ENCODE results near the gene LOXL1. TPM values are rescaled to one million over a fixed set of nuclear protein-coding genes. Genes with fewer than 3 reads are reported as not detected.

The LOXL1 gene
- 59.1 and 92.9 TPM in 2 replicates for polyA plus RNA-seq (2011; rRNA removed)
- 133 and 185 TPM in 2 replicates for polyA minus RNA-seq (2011; rRNA and poly(A)+ RNA removed)

GRCh38 chr15:73926219-73927002 is at the start of gene LOXL1:
Gene LOXL1, plus strand, starts transcription at chr15:73926462. Its CDS starts 322 bp downstream, at chr15:73926784.
- peak; percentile 53 for DNase-seq (ENCODE audit: low read depth)
- Histone ChIP-seq H3K36me3 (ENCODE audit: control insufficient read depth, insufficient read depth, low read length) (no peaks in the 10 kb centered on the region), H3K4me3 (ENCODE audit: low read depth, low read length) (peak within 1 kb of the TSS; percentile 59), H3K27me3 (ENCODE audit: control insufficient read depth, insufficient read depth, low read length) (no peaks in the 10 kb centered on the region)
- no peak for TF ChIP-seq CTCF (IDR thresholded peaks at IDR 0.05; ENCODE audit: insufficient read depth, low read depth, low read length)
- POLR2A ChIA-PET, result interaction anchor here (1.2 kb wide), 1 partner anchor 10 kb away, joined by 5 read pairs; no protein-coding TSS in a partner anchor
- CTCF ChIA-PET, result interaction anchor here (1.0 to 4.3 kb wide), 6 partner anchors 10 to 46 kb away, joined by 3 to 16 read pairs (median 10); no protein-coding TSS in a partner anchor

GRCh38 chr15:73879426-73879825 is 46.8 kb upstream of the LOXL1 start:
- Histone ChIP-seq H3K27me3 (ENCODE audit: control insufficient read depth, insufficient read depth, low read length) (peaks cover 10% of the 10 kb centered on the region), H3K36me3 (ENCODE audit: control insufficient read depth, insufficient read depth, low read length) (no peaks in the 10 kb centered on the region), H3K4me3 (ENCODE audit: low read depth, low read length) (no peak overlapping the region)
- no peak for DNase-seq (ENCODE audit: low read depth)
- POLR2A ChIA-PET, result no interaction called here
- no peak for TF ChIP-seq CTCF (IDR thresholded peaks at IDR 0.05; ENCODE audit: insufficient read depth, low read depth, low read length)
- CTCF ChIA-PET, result interaction anchor here (0.6 to 2.2 kb wide), 5 partner anchors 10 to 28 kb away, joined by 3 to 7 read pairs (median 4); no protein-coding TSS in a partner anchor

GRCh38 chr15:73881579-73882320 is 44.5 kb upstream of the LOXL1 start:
- Histone ChIP-seq H3K27me3 (ENCODE audit: control insufficient read depth, insufficient read depth, low read length) (peaks cover 16% of the 10 kb centered on the region), H3K4me3 (ENCODE audit: low read depth, low read length) (no peak overlapping the region), H3K36me3 (ENCODE audit: control insufficient read depth, insufficient read depth, low read length) (no peaks in the 10 kb centered on the region)
- ChIA-PET CTCF (interaction anchor here (0.6 to 2.8 kb wide), 3 partner anchors 16 to 746 kb away, joined by 3 to 9 read pairs (median 3); no protein-coding TSS in a partner anchor), POLR2A (no interaction called here)
- DNase-seq (ENCODE audit: low read depth), result no peak
- TF ChIP-seq CTCF (IDR thresholded peaks at IDR 0.05; ENCODE audit: insufficient read depth, low read depth, low read length), result no peak

GRCh38 chr15:73882761-73883419 is 43.4 kb upstream of the LOXL1 start:
- Histone ChIP-seq H3K27me3 (ENCODE audit: control insufficient read depth, insufficient read depth, low read length) (peaks cover 20% of the 10 kb centered on the region), H3K4me3 (ENCODE audit: low read depth, low read length) (no peak overlapping the region), H3K36me3 (ENCODE audit: control insufficient read depth, insufficient read depth, low read length) (no peaks in the 10 kb centered on the region)
- ChIA-PET CTCF (interaction anchor here (0.6 to 2.8 kb wide), 2 partner anchors 15 to 26 kb away, joined by 3 to 9 read pairs; no protein-coding TSS in a partner anchor), POLR2A (no interaction called here)
- TF ChIP-seq CTCF (IDR thresholded peaks at IDR 0.05; ENCODE audit: insufficient read depth, low read depth, low read length), result no peak
- no peak for DNase-seq (ENCODE audit: low read depth)
